WI38 (cell line): ENCODE results near the gene SLC6A6.

Experiments
- H3K4me3 ChIP-seq: 2 replicates; pipeline ENCODE4 v1.5.1; 2011; ENCODE audit warnings: low read depth, mild to moderate bottlenecking, control low read depth, low read length
- CTCF ChIP-seq: IDR thresholded peaks from 2 replicates; pipeline ENCODE4 v1.5.1; 2012; ENCODE audit warnings: low read depth, mild to moderate bottlenecking, control low read depth, low read length

SLC6A6 gene

GRCh38 chr3:14423197-14423743 lies 20.9 kb downstream of the SLC6A6 start:
- no peak overlapping the region for H3K4me3 ChIP-seq
- TF ChIP-seq CTCF, result no peak

DNA sequence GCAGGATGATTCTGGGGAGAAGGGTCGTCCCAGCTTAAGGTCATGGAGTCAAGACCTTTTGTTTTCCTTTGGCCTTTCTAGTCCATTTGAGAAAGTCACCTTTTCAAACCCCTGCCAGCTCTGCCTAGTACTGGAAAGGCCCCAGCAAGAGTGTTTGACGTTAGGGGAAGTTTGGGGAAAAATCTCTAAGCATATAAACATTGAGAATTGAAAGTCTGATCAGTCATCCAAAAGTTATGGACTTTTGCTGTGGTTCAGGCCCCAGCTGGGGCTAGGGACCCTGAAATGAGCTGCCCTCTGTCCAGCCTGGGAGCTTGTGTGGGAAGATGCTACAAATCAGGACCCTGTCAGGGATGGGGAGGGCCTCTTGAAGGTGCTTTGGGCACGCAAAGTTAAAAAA lies 21.6 kb downstream of the SLC6A6 start:
- no peak overlapping the region for H3K4me3 ChIP-seq
- TF ChIP-seq CTCF, result no peak

GRCh38 chr3:14424711-14425580 lies 22.5 kb downstream of the SLC6A6 start:
- no peak for TF ChIP-seq CTCF
- no peak overlapping the region for H3K4me3 ChIP-seq

- H3K4me3 ChIP-seq, result no peak overlapping the region
- no peak for TF ChIP-seq CTCF
These were observed 23.3 kb downstream of the SLC6A6 start for GRCh38 chr3:14425581-14426304.

DNA sequence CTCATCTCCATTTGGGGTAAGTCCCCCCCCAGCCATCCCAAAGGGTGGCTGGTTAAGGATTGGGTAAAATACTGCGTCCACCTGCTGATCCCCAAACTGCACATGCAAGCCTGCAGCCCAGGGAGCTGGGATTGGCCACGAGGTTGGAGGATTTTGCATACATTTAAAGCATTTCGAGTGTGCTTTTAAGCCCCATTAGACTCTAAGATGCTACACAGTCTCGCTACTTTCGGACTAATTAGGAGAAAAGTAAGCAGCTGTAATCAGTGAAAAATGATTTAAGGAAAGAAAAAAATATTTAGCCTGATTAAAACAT lies 23.9 kb downstream of the SLC6A6 start:
- H3K4me3 ChIP-seq, result no peak overlapping the region
- no peak for TF ChIP-seq CTCF

- H3K4me3 ChIP-seq, result no peak overlapping the region
These were observed 26.0 kb downstream of the SLC6A6 start for GRCh38 chr3:14428087-14429033.

More at GRCh38 chr3:14428087-14429033, 26.0 kb downstream of the SLC6A6 start:
- no peak for TF ChIP-seq CTCF
